HCT116 (cell line): Measurements from ENCODE around the gene TMEM235. TPM values are rescaled to one million over a fixed set of nuclear protein-coding genes. Genes with fewer than 3 reads are reported as not detected.

Source experiments
- ATAC-seq: fragments of 200-7000 bp; cut with Tn5 transposase; 2 replicates; pipeline ENCODE4 v1.9.1; 2020; ENCODE audit warnings: mild to moderate bottlenecking, moderate library complexity
- BruUV-seq: library from RNA; stranded (reverse); fragments of 400-500 nt; replicated peaks from 2 replicates; lab custom pipeline; 2021; lab: Mats Ljungman, UMichigan
- CTCF ChIA-PET: fragments of 300-600 bp; sonication (Branson Sonifier 250); formaldehyde crosslinking; loops from one replicate; lab custom pipeline; 2021; ENCODE audit warnings: antibody characterized with exemption; lab: Charles Lee
- POLR2A ChIA-PET: fragments of 300-600, 350-600 bp; sonication (Branson Sonifier 250); formaldehyde crosslinking; loops from one replicate; lab custom pipeline; 2021; ENCODE audit warnings: antibody characterized with exemption; lab: Charles Lee
- RAD21 ChIA-PET, 2 experiments: fragments of 300-600 bp; sonication (Branson Sonifier 250); formaldehyde crosslinking; loops; one replicate each; lab custom pipeline; 2023; ENCODE audit warnings: low total read pairs in 2 of 2; ENCODE audit not compliant: uncharacterized antibody in 2 of 2, unreplicated experiment in 2 of 2, low non-redundant PET in 1 of 2; lab: Charles Lee
- DNase-seq: peaks from one replicate; pipeline ENCODE4 v3.0.0-alpha.2; 2010; ENCODE audit warnings: low read depth, low spot score
- H2AFZ ChIP-seq: fragments of 200-600 bp; shearing (Covaris generic), sonication (generic); 2 replicates; pipeline ENCODE4 v1.6.1; 2017; ENCODE audit warnings: low read depth, mixed run types, mixed read lengths, antibody characterized with exemption, low read length; ENCODE audit not compliant: poor library complexity, severe bottlenecking
- H3K27ac ChIP-seq: 2 replicates; pipeline ENCODE4 v1.5.1; 2012; ENCODE audit warnings: low read depth, low read length
- H3K27me3 ChIP-seq: fragments of 200-600 bp; sonication (generic); 2 replicates; pipeline ENCODE4 v1.6.1; 2016; ENCODE audit warnings: mixed run types, low read length, mixed read lengths; ENCODE audit not compliant: insufficient read depth
- H3K36me3 ChIP-seq, 2 experiments: fragments of 200-500 bp in 1 of 2; fragments of 200-600 bp in 1 of 2; sonication (Bioruptor generic) in 1 of 2; sonication (generic) in 1 of 2; 2 replicates each; pipeline versions ENCODE4 v1.5.1 to v1.6.1; 2014 to 2016; ENCODE audit warnings: low read length in 2 of 2, inconsistent platforms in 1 of 2, mixed read lengths in 1 of 2, mixed run types in 1 of 2; ENCODE audit not compliant: insufficient read depth in 2 of 2, control insufficient read depth in 1 of 2
- H3K4me1 ChIP-seq, 2 experiments: fragments of 200-600 bp in 1 of 2; sonication (generic) in 1 of 2; 2 replicates each; pipeline versions ENCODE4 v1.5.1 to v1.6.1; 2012 to 2017; ENCODE audit warnings: low read length in 2 of 2, inconsistent platforms in 1 of 2, mild to moderate bottlenecking in 1 of 2, mixed read lengths in 1 of 2, mixed run types in 1 of 2, moderate library complexity in 1 of 2; ENCODE audit not compliant: insufficient read depth in 2 of 2, control insufficient read depth in 1 of 2
- H3K4me2 ChIP-seq: fragments of 200-600 bp; sonication (generic); 2 replicates; pipeline ENCODE4 v1.6.1; 2017; ENCODE audit warnings: mixed run types, low read length, mixed read lengths
- H3K4me3 ChIP-seq, 2 experiments: fragments of 200-600 bp in 1 of 2; sonication (generic) in 1 of 2; replicated peaks in 1 of 2; 2 replicates each; pipeline ENCODE4 v1.5.1; 2011 to 2016; ENCODE audit warnings: low read length in 2 of 2, control low read depth in 1 of 2, low read depth in 1 of 2, mild to moderate bottlenecking in 1 of 2, mixed read lengths in 1 of 2, mixed run types in 1 of 2
- H3K79me2 ChIP-seq: fragments of 200-600 bp; sonication (generic); 2 replicates; pipeline ENCODE4 v1.6.1; 2017; ENCODE audit warnings: mild to moderate bottlenecking, mixed run types, low read length, moderate library complexity, mixed read lengths; ENCODE audit not compliant: insufficient read depth
- H3K9ac ChIP-seq: fragments of 200-600 bp; sonication (generic); 2 replicates; pipeline ENCODE4 v1.6.1; 2016; ENCODE audit warnings: low read length, mixed read lengths
- H3K9me2 ChIP-seq: fragments of 200-600 bp; sonication (generic), shearing (Covaris generic); 2 replicates; pipeline ENCODE4 v1.6.1; 2017; ENCODE audit warnings: mixed run types, mild to moderate bottlenecking, moderate library complexity; ENCODE audit not compliant: insufficient read depth
- H3K9me3 ChIP-seq, 2 experiments: fragments of 200-500 bp in 1 of 2; fragments of 200-600 bp in 1 of 2; sonication (Bioruptor generic) in 1 of 2; sonication (generic) in 1 of 2; 2 replicates each; pipeline ENCODE4 v1.6.1; 2014 to 2017; ENCODE audit warnings: low read length in 2 of 2, mixed read lengths in 2 of 2, inconsistent platforms in 1 of 2, low read depth in 1 of 2, mild to moderate bottlenecking in 1 of 2, mixed run types in 1 of 2, moderate library complexity in 1 of 2; ENCODE audit not compliant: control insufficient read depth in 1 of 2, insufficient read depth in 1 of 2
- H4K20me1 ChIP-seq: fragments of 200-600 bp; sonication (generic), shearing (Covaris generic); 2 replicates; pipeline ENCODE4 v1.6.1; 2017; ENCODE audit warnings: mixed run types, mild to moderate bottlenecking, moderate library complexity; ENCODE audit not compliant: insufficient read depth
- CBX3 ChIP-seq: IDR thresholded peaks from 2 replicates; pipeline ENCODE4 v1.6.1; 2012; ENCODE audit warnings: low read depth
- CEBPB ChIP-seq: IDR thresholded peaks from 2 replicates; pipeline ENCODE4 v1.6.1; 2012; ENCODE audit warnings: low read depth
- EGR1 ChIP-seq: IDR thresholded peaks from 2 replicates; pipeline ENCODE4 v1.6.1; 2012; ENCODE audit warnings: low read depth
- ELF1 ChIP-seq: IDR thresholded peaks from 2 replicates; pipeline ENCODE4 v1.6.1; 2012; ENCODE audit warnings: low read depth, borderline replicate concordance
- EZH2 ChIP-seq: fragments of 200-600 bp; sonication (generic); IDR thresholded peaks from 2 replicates; pipeline ENCODE4 v1.6.1; 2017; ENCODE audit warnings: antibody characterized with exemption, mixed run types
- EZH2phosphoT487 ChIP-seq: fragments of 200-600 bp; IDR thresholded peaks from 2 replicates; pipeline ENCODE4 v1.6.1; 2018; ENCODE audit warnings: antibody characterized with exemption, borderline replicate concordance
- POLR2AphosphoS5 ChIP-seq: IDR thresholded peaks from 2 replicates; pipeline ENCODE4 v1.6.1; 2011; ENCODE audit warnings: mild to moderate bottlenecking, low read depth, low read length, moderate library complexity
- RAD21 ChIP-seq: IDR thresholded peaks from 2 replicates; pipeline ENCODE4 v1.6.1; 2012; ENCODE audit warnings: low read depth, mild to moderate bottlenecking
- SIN3A ChIP-seq: IDR thresholded peaks from 2 replicates; pipeline ENCODE4 v1.6.1; 2012; ENCODE audit warnings: low read depth
- SRF ChIP-seq: IDR thresholded peaks from 2 replicates; pipeline ENCODE4 v1.6.1; 2012; ENCODE audit warnings: low read depth
- YY1 ChIP-seq: IDR thresholded peaks from 2 replicates; pipeline ENCODE4 v1.6.1; 2011; ENCODE audit warnings: low read length, low read depth, moderate library complexity, mild to moderate bottlenecking; ENCODE audit not compliant: insufficient replicate concordance; ENCODE audit errors: extremely low read depth
- ZFX ChIP-seq: fragments of 450-650 bp; IDR thresholded peaks from 2 replicates; pipeline ENCODE4 v1.6.1; 2017
- ZNF274 ChIP-seq: fragments of 200-500 bp; sonication (Bioruptor generic); IDR thresholded peaks from 2 replicates; pipeline ENCODE4 v1.6.1; 2014; ENCODE audit warnings: mild to moderate bottlenecking, low read depth, low read length, inconsistent platforms
- intact Hi-C: fragments of 100-400 bp; cut with micrococcal nuclease; formaldehyde crosslinking; loops from 2 replicates; pipeline ENCODE4 v1.10.0; 2022
- total RNA-seq: library from RNA; stranded (reverse); gene quantifications from one replicate; pipeline ENCODE4 v1.2.1, GENCODE V29; 2021; ENCODE audit not compliant: unreplicated experiment
- TF ChIP-seq, protein P1 (sequence below): IDR thresholded peaks from 2 replicates; pipeline ENCODE4 v1.6.1; 2012; ENCODE audit warnings: low read depth
- TF ChIP-seq, protein P2 (sequence below): IDR thresholded peaks from 2 replicates; pipeline ENCODE4 v1.6.1; 2012
- TF ChIP-seq, protein P3 (sequence below): IDR thresholded peaks from 2 replicates; pipeline ENCODE4 v1.6.1; 2011; ENCODE audit warnings: mild to moderate bottlenecking, low read length, moderate library complexity; ENCODE audit not compliant: insufficient replicate concordance; ENCODE audit errors: extremely low read depth
- TF ChIP-seq, protein P4 (sequence below): IDR thresholded peaks from 2 replicates; pipeline ENCODE4 v1.6.1; 2012
- TF ChIP-seq, protein P5 (sequence below), 3 experiments: fragments of 200-600 bp in 1 of 3; sonication (generic) in 1 of 3; IDR thresholded peaks in 2 of 3; conservative IDR thresholded peaks in 1 of 3; 2 replicates each; pipeline ENCODE4 v1.5.1; 2012 to 2017; ENCODE audit warnings: low read depth in 2 of 3, low read length in 2 of 3, antibody characterized with exemption in 1 of 3, borderline replicate concordance in 1 of 3, control low read depth in 1 of 3, mild to moderate bottlenecking in 1 of 3, mixed read lengths in 1 of 3, mixed run types in 1 of 3, moderate library complexity in 1 of 3; ENCODE audit not compliant: insufficient read depth in 1 of 3

The TMEM235 gene
- total RNA-seq, 1 experiment from 2014 or later: not detected

- ChIA-PET POLR2A (interaction anchor here (1.8 kb wide), 1 partner anchor 27 kb away, joined by 6 read pairs; the partner anchor contains the start of genes AFMID and TK1), CTCF (interaction anchor here (1.2 kb wide), 1 partner anchor 37 kb away, joined by 5 read pairs; no protein-coding TSS in a partner anchor), RAD21 (no interaction called here)
- peaks cover 13 to 20% of the 10 kb centered on the region in 2 experiments for H3K4me1 ChIP-seq
- peak within 1 kb of the TSS; percentile 86 for H3K27ac ChIP-seq
- no TSS peak for BruUV-seq
- peaks cover 51% of the 10 kb centered on the region for H3K79me2 ChIP-seq
- intact Hi-C loops: loop anchor here (1.0 kb wide), 1 partner anchor 27 kb away; the partner anchor contains the start of genes AFMID and TK1
- no peaks in the 10 kb centered on the region for H3K9me3 ChIP-seq
- peak within 1 kb of the TSS; percentile 99 for H3K9ac ChIP-seq
- H3K9me2 ChIP-seq: no peaks in the 10 kb centered on the region
- H3K4me3 ChIP-seq: peak within 1 kb of the TSS; percentile 97 to 99
- H3K27me3 ChIP-seq: no peaks in the 10 kb centered on the region
- DNase-seq (peak; percentile 74), ATAC-seq (peak; percentile 97)
- H4K20me1 ChIP-seq: no peaks in the 10 kb centered on the region; the same call in 1 of the 2 replicates
- H2AFZ ChIP-seq: no peak within 1 kb of the TSS
- peaks cover 15 to 22% of the 10 kb centered on the region in 2 experiments for H3K36me3 ChIP-seq
- H3K4me2 ChIP-seq: peak within 1 kb of the TSS; percentile 98
- peak; percentile 93 for TF ChIP-seq YY1
- TF ChIP-seq, protein P1, sequence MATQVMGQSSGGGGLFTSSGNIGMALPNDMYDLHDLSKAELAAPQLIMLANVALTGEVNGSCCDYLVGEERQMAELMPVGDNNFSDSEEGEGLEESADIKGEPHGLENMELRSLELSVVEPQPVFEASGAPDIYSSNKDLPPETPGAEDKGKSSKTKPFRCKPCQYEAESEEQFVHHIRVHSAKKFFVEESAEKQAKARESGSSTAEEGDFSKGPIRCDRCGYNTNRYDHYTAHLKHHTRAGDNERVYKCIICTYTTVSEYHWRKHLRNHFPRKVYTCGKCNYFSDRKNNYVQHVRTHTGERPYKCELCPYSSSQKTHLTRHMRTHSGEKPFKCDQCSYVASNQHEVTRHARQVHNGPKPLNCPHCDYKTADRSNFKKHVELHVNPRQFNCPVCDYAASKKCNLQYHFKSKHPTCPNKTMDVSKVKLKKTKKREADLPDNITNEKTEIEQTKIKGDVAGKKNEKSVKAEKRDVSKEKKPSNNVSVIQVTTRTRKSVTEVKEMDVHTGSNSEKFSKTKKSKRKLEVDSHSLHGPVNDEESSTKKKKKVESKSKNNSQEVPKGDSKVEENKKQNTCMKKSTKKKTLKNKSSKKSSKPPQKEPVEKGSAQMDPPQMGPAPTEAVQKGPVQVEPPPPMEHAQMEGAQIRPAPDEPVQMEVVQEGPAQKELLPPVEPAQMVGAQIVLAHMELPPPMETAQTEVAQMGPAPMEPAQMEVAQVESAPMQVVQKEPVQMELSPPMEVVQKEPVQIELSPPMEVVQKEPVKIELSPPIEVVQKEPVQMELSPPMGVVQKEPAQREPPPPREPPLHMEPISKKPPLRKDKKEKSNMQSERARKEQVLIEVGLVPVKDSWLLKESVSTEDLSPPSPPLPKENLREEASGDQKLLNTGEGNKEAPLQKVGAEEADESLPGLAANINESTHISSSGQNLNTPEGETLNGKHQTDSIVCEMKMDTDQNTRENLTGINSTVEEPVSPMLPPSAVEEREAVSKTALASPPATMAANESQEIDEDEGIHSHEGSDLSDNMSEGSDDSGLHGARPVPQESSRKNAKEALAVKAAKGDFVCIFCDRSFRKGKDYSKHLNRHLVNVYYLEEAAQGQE: no peak
- TF ChIP-seq, protein P2, sequence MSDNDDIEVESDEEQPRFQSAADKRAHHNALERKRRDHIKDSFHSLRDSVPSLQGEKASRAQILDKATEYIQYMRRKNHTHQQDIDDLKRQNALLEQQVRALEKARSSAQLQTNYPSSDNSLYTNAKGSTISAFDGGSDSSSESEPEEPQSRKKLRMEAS: peak; percentile 98
- TF ChIP-seq SRF: peak; percentile 75; the same call in 1 of the 2 replicates
- peak; percentile 96; the same call in 1 of the 2 replicates for TF ChIP-seq ZFX
- peak; percentile 89 for TF ChIP-seq CBX3
- TF ChIP-seq, protein P3, sequence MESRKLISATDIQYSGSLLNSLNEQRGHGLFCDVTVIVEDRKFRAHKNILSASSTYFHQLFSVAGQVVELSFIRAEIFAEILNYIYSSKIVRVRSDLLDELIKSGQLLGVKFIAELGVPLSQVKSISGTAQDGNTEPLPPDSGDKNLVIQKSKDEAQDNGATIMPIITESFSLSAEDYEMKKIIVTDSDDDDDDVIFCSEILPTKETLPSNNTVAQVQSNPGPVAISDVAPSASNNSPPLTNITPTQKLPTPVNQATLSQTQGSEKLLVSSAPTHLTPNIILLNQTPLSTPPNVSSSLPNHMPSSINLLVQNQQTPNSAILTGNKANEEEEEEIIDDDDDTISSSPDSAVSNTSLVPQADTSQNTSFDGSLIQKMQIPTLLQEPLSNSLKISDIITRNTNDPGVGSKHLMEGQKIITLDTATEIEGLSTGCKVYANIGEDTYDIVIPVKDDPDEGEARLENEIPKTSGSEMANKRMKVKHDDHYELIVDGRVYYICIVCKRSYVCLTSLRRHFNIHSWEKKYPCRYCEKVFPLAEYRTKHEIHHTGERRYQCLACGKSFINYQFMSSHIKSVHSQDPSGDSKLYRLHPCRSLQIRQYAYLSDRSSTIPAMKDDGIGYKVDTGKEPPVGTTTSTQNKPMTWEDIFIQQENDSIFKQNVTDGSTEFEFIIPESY: no peak
- no peak for TF ChIP-seq EZH2phosphoT487
- TF ChIP-seq EGR1: peak; percentile 30; the same call in 1 of the 2 replicates
- TF ChIP-seq RAD21: no peak
- peak; percentile 100 for TF ChIP-seq SIN3A
- TF ChIP-seq EZH2: no peak
- TF ChIP-seq, protein P4, sequence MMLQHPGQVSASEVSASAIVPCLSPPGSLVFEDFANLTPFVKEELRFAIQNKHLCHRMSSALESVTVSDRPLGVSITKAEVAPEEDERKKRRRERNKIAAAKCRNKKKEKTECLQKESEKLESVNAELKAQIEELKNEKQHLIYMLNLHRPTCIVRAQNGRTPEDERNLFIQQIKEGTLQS: no peak
- no peak for TF ChIP-seq CEBPB
- peak; percentile 90 for TF ChIP-seq POLR2AphosphoS5
- TF ChIP-seq, protein P5, sequence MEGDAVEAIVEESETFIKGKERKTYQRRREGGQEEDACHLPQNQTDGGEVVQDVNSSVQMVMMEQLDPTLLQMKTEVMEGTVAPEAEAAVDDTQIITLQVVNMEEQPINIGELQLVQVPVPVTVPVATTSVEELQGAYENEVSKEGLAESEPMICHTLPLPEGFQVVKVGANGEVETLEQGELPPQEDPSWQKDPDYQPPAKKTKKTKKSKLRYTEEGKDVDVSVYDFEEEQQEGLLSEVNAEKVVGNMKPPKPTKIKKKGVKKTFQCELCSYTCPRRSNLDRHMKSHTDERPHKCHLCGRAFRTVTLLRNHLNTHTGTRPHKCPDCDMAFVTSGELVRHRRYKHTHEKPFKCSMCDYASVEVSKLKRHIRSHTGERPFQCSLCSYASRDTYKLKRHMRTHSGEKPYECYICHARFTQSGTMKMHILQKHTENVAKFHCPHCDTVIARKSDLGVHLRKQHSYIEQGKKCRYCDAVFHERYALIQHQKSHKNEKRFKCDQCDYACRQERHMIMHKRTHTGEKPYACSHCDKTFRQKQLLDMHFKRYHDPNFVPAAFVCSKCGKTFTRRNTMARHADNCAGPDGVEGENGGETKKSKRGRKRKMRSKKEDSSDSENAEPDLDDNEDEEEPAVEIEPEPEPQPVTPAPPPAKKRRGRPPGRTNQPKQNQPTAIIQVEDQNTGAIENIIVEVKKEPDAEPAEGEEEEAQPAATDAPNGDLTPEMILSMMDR (IDR thresholded peaks at IDR 0.05 in 2 of 3, conservative IDR thresholded peaks at IDR 0.05 in 1 of 3; ENCODE audit: borderline replicate concordance in 1 of 3, insufficient read depth in 1 of 3, low read depth in 2 of 3, low read length in 2 of 3): no peak
- TF ChIP-seq ELF1: no peak
- TF ChIP-seq ZNF274: no peak
Observed at GRCh38 chr17:78214016-78214705, 17.3 kb upstream of the TMEM235 start, which contains the start of gene BIRC5. BIRC5 (plus strand) TSS chr17:78214253; CDS start chr17:78214317, 64 bp downstream.
